HG02840 (cell line): ENCODE results near the gene ELMOD1.

Experiments used
- ATAC-seq: cut with Tn5 transposase; IDR thresholded peaks from one replicate; pipeline ENCODE4 v1.9.1; 2021; ENCODE audit warnings: mild to moderate bottlenecking, moderate library complexity, moderate number of reproducible peaks; ENCODE audit not compliant: unreplicated experiment, low FRiP score

The ELMOD1 gene

DNA sequence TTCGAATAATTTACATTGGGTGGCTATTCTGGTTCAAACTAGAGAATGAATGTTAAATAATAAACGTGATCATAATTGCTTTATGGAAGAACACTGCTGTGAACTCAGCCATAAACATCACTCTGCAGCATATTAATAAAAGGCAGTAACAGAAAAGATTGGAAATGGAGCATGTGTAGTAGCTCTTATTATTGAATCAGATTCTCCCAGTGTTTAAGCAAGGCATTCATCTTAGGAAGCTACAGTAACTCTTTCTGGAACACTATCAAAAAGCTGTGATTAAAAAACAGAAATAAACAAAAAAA lies 34.7 kb downstream of the ELMOD1 start:
- ATAC-seq: no peak

DNA sequence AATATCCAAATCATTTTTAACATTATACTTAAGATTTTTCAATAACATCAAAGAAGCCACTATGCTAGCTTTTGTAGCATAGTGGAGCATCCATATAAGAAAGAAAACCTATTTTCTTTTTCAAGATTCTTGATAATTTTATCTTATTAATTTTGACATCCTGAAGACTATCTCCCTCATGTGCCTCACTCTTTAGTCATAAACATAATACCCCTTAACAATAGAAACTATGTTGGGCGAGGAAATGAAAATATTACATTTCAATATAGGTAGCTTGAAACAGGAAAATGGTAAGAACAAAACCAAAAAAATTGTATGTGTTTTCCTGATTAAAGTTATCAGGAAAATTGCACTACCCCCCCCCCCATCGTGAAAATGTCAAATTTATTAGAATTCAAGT lies 40.1 kb downstream of the ELMOD1 start:
- ATAC-seq: no peak

DNA sequence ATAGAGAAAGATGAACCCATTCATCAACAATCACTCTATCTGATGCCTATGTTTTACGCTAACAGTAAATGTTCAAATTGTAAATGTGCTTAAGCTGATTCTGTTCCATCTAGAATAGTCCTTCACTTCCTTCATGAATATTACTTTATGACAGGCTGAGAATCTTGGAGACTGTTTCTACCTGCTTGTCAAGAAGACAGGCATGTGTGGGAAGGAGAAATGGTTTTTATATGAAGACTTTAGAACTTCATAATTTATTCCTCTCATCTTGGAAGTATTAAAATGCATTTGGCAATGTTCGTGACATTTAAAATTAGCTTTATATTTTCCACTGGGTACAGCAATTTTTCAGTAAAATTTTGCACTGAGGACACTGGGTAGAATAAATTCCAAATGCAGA lies 41.0 kb downstream of the ELMOD1 start:
- no peak for ATAC-seq

DNA sequence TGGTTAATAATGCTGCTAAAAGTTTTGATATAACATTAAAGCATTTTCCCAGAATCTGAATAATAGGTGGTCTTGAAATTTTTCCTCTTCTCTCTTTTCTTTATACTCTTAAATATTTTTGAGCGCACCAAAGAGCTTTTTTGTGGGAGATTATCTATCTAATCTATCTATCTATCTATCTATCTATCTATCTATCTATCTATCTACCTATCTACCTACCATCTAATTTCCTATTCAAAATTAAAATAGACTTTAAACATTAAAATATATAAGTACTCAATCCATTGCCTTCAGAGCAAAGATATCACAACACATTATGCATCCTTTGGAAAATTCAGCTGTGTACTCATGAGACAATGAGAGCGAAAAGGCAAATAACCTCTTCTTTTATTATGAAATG lies 55.8 kb downstream of the ELMOD1 start:
- no peak for ATAC-seq

DNA sequence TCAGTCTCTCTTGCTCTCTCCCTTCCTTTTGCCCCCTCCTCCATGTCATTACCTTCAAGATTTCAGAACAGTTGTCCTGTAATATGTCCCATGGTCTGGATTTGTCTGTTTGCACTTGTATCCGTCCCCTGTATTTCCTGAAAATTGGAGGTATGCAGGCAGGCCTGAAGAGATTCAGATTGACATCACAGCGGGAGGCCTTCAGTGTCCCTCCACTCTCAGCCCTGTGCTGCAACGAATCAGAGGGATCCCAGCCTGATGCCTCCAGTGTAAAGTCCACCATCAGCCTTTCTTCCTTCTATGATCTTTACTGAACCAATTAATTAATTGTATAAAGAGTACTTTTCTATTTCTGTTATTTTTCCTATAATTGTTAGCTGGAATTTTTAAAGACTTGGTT lies 57.3 kb downstream of the ELMOD1 start:
- ATAC-seq: no peak

DNA sequence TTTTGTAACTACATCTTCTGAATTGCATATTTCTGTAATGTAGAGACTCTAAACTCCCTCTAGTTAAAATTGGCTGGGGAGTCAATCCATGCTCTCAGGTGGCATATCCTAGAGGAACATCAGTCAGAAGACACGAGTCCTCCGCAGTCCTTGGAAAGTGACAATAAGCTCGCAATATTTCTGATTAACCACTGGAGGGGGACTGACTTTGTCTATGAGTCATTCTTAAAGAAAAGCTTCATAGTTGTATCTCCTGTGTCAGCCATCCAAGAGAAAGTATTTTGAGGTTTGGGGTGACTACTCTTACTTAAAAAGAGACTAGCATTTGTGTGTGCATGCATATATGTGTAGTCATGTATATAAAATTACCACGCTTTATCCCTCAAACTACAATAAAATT lies 60.7 kb downstream of the ELMOD1 start:
- no peak for ATAC-seq

DNA sequence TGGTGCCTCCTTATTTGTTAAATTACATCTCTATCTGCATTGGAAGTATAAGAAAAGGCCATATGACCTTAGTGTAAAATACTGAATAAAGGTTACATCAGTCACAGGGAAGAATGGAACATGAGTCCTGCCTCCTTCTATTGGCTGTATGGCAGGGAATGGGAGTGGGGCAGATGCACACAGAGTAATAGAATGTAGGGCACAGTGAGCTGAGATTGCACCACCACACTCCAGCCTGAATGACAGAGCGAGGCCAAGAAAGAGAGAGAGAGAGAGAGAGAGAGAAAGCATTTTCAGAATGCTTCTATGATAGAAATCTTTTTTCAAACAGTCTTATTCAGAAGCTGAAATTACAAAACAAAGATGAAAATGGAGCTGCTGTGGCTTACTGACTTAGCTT lies 62.1 kb downstream of the ELMOD1 start:
- no peak for ATAC-seq

DNA sequence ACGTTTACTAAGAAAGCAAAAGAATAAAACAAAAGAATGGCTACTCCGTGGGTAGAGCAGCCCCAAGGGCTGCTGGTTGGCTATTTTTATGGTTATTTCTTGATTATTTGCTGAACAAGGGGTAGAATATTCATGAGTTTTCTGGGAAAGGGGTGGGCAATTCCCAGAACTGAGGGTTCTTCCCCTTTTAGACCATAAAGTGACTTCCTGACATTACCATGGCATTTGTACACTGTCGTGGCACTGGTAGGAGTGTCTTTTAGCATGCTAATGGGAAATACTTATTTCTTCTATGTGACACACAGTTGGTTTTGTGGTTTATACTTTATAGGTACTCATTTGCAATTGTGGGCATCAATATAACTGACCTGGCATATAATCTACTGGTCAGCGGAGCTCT lies 64.7 kb downstream of the ELMOD1 start:
- no peak for ATAC-seq

DNA sequence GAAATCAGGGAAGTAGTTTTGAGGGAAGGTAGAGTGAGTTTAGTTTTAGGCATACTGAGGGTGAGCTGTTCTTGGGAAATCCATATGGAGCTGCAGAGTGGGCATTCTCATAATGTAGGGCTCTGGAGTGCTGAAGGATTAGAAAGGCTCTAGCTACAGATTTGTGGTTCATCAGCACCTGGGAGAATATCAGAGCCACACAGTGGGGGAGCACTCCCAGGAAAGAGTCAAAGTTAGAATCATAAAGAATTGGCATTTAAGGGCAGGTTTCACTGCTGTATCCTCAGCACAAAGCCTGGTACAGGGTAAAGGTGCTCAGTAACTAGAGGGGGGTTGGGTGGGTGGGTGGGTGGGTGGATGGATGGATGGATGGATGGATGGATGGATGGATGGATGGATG lies 68.4 kb downstream of the ELMOD1 start:
- no peak for ATAC-seq

DNA sequence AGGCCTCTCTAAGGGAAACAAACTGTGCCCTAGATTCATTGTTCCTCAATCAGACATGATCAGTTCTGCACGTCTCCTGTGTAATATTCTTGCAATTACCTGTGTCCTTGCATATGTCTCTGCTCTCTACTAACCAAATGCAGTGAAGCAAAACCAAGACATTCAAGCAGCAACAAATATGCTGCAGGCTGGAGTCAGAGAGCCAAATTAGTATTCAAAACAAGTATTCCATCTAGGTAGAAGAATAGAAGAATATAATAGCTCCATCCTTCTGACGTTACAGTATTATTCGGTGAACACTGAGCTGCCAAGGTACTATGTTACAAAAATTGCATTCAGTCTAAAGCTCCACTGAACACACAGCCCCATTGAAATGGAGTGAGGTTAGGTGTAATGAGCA lies 69.1 kb downstream of the ELMOD1 start:
- no peak for ATAC-seq

DNA sequence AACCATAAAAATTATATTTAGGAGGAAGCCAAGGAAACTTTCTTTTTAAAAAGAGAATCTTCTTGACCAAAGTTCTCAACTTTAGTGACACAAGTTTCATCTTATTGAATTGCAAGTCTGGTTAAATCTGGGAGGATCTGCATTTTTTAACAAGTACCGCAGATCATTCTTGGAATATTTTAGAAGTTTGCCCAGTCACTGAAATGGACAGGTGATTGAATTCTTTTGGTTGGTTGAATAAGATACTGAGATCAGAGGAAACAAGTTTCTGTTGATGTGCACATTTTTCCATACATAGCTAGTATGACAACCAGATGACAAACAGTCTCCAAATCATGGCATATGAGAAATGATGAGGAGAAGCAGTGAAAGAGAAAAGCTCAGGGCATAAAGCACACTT lies 70.7 kb downstream of the ELMOD1 start:
- no peak for ATAC-seq

DNA sequence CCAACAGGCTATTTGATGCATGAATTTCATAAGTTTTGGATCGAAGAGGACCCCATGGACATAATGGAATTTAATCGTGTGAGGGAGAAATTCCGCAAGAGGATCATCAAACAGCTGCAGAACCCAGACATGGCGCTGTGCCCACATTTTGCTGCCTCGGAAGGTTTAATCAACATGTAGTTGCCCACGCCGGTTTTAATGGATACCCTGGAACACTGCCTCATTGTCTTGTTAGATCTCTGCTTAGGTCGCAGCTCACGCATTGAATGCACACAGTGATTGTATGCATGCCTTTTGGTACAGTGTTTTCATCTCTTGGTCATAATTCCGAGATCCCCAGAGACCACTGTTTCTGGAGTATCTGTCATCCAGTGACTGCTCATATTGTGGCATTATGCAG lies 74.1 kb downstream of the ELMOD1 start:
- no peak for ATAC-seq

DNA sequence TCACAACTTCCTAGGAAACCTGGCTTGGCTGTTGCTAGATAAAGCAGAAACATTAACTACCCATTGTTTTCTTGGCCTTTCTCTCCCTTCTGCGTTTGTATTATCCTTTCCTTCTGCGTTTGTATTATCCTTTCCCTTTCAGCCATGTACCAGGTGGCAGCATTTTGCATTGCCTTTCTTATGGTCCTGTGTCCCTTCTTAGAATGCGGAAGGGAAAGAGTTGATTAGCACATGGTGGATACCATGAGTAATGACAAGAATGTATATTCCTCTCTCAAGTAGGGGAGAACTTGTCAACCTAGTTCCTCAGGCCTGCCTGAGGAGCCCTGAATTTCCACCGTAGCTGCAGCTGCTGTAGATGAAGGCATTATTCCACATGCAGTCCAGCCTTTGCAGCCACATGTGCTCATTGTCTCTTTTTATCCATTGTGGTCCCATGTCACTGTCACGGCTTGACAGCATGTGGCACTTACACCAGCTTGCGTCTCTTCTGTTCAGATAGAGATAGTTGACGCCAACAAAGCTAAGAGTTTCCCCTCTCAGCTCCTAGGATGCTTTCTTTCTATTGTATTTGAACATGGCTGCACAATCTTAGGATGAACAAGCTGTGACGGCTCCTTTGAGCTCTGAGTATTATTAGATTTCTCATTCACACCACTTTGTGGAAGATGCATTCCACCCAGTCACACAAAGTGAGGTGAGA lies 76.1 kb downstream of the ELMOD1 start:
- ATAC-seq: no peak

DNA sequence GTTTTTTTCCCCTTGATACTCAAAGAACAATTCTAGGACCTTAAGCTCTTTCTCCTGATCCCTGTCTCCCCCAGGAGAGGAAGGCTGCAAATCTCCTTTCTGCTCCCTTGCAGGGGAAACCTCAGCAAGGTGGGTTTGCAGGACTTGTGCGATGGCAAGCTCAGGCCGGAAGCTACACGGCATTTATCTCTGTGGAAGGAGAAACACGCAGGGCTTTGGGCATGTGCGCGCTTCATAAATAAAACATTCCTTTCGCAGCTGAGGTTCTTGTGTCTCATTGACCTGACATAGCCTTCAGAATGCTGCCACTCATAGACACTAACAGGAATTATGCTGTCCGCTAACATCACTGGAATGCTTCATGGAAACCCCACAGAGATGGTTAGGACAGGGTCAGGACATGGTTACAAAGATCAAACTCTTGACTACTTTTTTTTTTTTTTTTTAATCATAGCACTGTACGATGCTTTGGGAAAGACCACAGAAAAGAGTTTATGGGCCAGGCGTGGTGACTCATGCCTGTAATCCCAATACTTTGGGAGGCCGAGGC lies 78.3 kb downstream of the ELMOD1 start:
- ATAC-seq: no peak

DNA sequence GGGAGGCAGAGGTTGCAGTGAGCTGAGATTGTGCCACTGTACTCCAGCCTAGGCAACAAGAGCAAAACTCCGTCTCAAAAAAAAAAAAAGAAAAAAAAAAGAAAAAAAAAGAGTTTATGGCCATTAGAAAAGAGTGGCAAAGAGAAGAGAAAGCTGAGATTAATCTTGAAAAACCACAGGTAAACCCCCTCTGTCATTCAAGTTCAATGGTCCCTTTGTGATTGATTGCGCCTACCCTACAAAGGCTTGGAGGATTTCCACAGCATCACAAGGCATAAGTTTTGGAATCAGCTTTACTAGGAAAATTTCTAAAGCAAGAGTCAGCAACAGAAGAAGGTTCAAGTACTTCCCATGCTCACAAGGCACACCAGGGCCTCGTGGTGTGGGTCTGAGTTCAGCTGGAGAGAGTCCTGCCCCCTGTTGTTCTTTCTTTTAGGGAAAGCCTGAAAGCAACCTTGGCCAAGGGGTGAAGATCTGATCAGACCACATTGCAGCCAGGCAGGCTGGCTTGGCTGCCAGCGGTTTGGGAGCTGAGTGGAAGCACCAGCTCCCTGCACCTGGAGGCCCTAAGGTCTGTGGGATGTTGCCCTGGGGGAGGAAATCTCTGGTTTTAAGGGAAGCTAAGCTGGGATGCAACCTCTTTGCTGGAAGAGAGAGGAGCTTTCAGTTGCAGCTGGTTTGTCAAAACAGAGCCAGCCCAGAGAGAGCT lies 79.1 kb downstream of the ELMOD1 start:
- no peak for ATAC-seq

DNA sequence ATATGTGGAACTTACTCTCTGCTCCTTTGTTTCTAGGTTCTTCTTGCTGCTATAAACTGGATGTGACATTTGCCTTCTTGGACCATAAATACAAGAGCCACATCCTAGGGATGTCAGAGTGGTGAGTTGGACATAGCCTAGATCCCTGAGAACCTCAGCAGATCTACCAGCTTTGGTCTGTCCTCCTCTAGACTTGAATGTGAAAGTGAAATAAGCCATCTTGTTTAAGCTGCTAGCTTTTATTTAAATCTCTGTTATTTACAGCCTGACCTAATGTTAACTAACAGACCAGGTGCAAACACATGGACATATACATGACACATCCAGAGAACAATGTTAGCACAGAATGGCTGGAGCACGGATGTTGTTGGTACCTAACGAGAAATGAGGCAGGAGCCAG lies 85.0 kb downstream of the ELMOD1 start:
- ATAC-seq: no peak

DNA sequence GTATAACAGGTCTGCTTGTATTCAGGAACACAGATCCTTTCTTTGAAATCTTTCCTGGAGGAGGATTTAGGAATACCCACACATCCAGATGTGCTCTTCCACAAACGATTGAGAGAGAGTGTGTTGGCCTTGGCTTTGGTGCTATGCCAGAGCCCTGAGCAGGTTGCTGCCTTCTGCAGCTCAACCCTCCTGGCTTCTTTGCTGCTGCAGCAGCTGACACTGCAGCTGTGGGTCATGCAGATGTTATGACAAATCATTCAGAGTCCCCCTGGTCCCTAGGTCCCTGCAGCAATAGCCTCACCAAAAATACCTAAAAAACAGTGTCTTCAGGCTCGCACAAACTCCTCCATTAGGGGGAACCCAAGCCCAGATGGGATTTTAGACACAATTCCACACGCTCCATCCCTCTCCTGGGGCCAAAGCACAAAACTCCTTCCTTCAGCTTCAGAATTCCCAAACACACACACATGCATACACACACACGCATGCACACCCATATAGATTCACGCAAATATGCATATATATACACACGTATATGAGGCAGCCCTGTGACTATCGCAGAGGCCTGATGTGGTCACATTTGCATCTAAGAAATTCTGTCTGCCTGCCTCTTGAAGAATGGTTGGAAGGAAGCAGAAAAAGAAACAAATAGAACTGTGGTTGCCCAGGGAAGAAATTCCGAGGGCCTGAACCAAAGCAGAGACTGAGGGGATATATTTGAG lies 85.5 kb downstream of the ELMOD1 start:
- no peak for ATAC-seq

DNA sequence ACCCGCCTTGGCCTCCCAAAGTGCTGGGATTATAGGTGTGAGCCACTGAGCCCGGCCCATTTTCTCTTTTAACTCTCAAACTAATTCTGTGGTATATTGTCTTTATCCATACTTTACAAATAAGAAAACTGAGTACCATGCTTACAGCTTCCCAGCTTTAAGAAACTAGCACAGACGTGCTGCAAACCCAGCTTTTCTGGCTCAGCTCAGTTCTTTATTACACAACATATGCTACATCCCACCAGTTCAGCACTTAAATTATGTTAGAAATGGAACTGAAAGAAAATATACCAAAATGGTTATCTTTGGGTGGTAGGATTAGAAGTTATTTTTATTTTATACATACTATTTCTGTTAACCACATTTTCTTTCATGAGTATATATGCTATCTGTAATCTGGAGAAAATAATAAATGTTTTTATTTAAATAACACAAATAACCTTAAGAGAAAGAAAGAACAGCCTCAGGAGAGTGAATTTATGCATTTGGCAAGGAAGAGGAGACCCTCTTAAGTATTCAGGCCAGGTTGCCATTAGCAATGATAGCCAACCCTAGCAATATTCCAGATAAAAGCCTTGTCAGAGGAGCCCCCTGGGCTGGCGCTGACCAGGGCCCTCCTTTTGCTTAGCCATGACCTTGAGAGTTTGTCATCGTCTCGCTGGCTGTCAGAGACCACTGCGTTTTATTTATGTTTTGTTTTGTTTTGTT lies 87.1 kb downstream of the ELMOD1 start:
- ATAC-seq: no peak

DNA sequence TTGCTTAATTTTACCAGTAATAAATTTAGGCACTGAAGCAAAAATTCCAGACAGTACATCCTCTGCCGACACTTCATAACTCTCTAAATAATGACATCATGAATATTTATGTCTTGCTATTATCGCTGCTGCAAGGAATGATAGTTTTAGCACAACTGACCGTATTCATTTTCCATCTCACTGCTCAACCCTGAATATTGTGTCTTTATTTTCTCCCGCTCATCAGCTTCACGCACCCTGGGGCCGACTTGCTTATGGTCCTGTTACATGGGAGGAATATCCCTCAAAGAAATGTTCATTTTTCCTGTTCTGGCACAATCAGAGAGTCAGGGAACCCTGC lies 87.7 kb downstream of the ELMOD1 start:
- no peak for ATAC-seq

DNA sequence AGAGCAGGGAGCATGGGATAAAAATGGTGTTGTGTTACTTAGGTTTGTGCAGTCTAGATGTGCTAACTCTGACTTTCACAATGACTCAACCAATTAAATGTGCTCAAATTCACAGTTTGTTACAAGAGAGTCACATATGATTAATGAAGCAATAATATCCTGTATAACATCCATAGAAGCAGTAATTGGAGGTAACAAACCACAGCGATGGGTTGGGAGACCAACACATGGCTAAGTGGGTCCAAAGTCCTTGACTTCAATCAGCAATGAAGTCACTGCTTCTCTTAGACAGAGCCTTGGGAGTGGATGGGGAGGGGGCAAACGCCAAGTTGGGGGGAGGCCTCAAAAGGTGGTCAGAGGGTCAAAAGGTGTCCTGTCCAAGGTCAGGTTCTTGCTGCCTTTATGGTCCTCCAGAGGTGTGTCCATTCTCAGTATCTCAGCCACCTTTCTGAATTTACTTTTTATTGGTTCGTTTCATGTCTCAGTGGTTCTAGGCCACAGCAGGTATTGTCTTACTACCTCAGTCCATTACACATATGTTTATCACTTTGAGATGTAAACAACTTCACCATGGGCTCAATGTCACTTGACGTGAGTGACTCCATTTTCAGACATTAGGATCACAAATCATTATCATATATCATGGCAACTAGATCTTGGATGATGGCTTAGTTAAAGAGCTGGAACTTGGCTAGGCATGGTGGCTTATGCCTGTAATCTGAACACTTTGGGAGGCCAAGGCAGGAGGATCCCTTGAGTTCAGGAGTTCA lies 88.5 kb downstream of the ELMOD1 start:
- no peak for ATAC-seq
